ENCODE data around the gene NFIL3.
"Not testable (repeated sequence)": the region's sequence is repeated elsewhere in the genome, so short reads cannot be mapped to it uniquely, and the experiment has no call there.

Gene NFIL3

GRCh38 chr9:91395106-91395552 is 28.5 kb downstream of the NFIL3 start:
- DNase-seq (ENCODE audit: low spot score): peak; percentile 44

- DNase-seq (ENCODE audit: low spot score): no peak
Measured at GRCh38 chr9:91393826-91394225, 29.8 kb downstream of the NFIL3 start.

- no peak for DNase-seq (ENCODE audit: low spot score)
Measured at GRCh38 chr9:91392435-91392834, 31.2 kb downstream of the NFIL3 start.

GRCh38 chr9:91391818-91392217 is 31.8 kb downstream of the NFIL3 start:
- no peak for DNase-seq (ENCODE audit: low spot score)

DNA sequence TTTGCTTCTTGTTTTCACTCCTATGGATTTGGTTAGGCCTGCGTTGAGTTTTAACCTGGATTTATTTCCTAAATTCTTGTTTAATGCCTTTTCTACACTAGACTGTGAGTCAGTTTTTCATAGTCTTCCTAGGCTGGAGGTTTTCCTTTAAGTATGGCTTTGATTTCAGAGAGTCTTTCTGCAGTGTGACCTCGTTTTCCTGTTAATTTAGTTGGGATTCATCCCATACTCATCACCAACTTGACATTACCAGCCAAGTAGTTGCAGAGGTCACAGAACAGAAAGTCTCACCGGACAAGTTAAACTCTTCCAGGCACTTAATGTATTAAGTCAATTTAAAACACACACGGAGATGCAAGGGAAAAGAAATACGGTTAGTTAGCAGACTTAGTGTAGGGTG is 32.2 kb downstream of the NFIL3 start:
- no peak for DNase-seq (ENCODE audit: low spot score)

DNA sequence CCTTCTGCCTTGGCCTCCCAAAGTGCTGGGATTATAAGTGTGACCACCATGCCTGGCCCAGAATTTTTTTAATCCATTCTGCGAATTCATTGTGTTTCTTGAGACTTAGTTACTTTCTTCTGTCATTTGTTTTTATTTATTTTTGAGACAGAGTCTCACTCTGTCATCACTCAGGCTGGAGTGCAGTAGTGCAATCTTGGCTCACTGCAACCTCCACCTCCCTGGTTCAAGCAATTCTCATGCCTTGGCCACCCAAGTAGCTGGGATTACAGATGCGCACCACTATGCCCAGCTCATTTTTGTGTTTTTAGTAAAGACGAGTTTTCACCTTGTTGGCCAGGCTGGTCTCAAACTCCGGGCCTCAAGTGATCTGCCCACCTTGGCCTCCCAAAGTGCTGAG is 33.9 kb downstream of the NFIL3 start:
- not testable (repeated sequence) for DNase-seq (ENCODE audit: low spot score)

DNA sequence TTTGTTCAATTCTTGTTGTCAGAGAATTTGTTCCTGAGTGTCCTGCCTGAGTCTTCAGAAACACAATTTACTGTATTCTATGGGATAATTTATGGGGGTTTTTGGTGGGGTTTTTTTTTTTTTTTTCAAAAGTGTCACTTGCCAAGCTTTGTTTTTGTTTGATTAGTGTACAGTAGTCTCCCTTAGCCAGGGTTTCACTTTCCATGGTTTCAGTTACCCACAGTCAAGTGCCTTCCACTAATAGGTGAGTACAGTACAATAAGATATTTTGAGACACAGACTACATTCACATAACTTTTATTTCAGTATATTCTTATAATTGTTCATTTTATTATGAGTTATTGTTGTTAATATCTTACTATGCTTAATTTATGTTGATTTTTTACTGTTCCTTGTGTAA is 36.9 kb downstream of the NFIL3 start:
- DNase-seq (ENCODE audit: low spot score): no peak

- no peak for DNase-seq (ENCODE audit: low spot score)
Measured at GRCh38 chr9:91384954-91385353, 38.7 kb downstream of the NFIL3 start.

DNA sequence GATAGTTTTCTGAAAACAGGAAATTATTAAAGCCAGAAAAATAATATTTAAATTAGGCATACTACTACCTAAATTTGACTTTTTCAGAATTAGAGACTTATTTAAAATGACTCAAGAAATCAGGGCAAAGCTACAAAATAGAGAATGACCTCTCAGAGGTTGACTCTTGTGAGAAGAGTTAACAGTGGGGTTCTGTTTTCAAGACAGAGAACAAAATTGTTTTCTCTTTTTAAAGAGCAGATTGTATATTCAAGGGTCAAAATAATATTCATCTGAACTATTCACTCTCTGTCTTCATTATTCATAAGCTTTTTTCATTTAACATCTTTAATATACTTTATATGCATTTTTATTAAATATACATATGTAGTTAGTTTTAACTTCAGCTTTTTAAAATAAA is 40.1 kb downstream of the NFIL3 start:
- DNase-seq (ENCODE audit: low spot score): no peak

DNA sequence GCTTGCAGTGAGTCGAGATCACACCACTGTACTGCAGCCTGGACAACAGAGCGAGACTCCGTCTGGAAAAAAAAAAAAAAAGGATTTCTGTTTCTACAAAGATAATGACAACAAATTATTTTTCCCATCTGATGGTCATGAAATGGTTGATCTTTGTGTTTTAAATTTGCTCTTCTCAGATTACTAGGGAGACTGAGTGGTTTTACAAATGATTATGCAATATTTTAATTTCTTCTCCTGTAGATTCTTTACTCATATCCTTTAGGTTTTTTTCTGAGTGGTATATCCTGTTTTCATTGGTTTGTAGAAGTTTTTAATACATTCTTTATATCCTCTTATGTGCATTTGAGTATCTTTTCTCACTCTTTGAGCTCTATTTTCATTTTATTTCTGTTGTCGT is 41.3 kb downstream of the NFIL3 start:
- no peak for DNase-seq (ENCODE audit: low spot score)

DNA sequence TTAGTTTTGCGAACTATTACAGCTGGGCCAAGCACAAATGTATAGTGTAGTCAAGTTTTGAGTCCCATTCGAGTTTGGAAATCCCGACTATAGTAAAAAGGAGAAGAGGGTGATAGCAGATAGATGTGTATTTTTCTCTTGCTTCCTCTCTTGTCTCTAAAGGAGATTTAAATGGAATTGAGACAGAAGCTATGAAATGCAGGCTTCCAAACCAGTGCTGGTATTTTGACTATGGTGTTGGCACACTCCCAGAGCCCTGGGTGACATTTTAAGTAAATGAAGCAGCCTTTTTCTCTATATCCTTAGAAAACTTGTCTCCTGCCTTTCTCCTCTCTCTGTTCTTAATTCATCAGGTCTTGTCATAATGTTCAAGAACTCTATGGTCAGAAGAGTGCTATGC is 44.2 kb downstream of the NFIL3 start:
- no peak for DNase-seq (ENCODE audit: low spot score)

DNA sequence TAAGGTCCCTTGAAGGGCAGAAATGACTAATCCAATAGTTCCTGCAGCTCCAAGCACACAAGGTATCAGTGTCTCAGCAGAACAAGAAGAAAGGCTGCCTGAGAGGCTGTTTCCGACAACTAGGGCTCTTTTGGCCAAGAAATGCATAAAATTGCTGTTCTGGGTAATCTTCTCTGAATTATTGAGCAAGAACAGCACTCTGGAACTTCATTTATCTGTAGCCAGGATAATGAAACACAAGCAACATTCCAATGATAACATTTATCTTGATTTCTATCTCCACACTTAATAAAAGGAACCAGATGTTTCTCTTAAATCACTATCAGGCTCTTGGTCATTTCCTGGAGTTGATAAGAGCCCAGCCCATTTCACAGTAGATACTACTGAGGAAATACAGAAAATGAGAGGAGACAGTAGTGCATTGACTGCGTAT is 44.9 kb downstream of the NFIL3 start:
- no peak for DNase-seq (ENCODE audit: low spot score)

DNA sequence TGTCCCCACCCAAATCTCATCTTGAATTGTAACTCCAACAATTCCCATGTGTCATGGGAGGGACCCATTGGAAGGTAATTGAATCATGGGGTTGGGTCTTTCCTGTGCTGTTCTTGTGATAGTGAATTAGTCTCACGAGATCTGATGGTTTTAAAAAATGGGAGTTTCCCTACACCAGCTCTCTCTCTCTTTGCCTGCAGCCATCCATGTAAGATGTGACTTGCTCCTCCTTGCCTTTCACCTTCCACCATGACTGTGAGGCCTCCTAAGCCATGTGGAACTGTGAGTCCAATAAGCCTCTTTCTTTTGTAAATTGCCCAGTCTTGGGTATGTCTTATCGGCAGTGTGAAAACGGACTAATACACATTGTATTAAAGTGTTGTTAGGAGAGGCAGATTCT is 45.6 kb downstream of the NFIL3 start:
- not testable (repeated sequence) for DNase-seq (ENCODE audit: low spot score)

DNA sequence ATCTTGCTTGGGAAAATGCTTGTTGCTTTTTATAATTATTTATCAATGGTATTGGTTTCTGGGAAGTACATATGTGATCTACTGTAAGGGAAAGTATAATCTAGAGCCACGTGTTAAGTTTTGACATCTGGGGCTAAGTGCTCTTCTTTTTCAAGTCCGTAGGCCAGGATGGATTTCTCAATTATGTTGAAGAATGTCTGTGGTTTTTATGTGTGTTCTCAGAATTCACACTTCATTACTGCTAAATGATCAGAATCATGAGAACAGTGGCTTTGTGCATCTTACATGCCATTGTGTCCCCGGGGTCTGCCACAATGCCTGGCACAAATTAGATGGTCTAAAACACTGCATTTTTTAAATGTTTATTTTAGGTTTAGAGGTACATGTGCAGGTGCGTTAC is 47.4 kb downstream of the NFIL3 start:
- DNase-seq (ENCODE audit: low spot score): no peak

- DNase-seq (ENCODE audit: low spot score): no peak
Measured at GRCh38 chr9:91374939-91375338, 48.7 kb downstream of the NFIL3 start.

DNA sequence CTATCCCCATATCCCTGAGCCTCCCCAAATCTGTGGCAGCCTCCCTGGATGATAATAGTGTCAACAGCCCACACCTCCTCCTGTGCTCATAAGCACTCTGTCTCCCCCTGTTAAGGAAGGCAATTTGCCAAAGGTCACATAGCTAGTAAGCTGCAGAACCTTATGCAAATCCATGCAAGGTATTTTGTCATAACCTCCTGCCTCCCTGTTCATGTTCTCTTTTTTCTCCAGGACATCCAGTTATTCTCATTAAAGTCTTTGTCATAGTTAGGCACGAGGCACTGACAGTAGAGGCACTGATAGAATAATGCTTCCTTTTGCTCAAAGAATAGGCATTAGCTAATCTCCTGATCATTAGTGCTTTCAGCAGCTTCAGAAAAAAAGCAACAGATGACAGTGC is 51.7 kb downstream of the NFIL3 start:
- DNase-seq (ENCODE audit: low spot score): peak; percentile 46

DNA sequence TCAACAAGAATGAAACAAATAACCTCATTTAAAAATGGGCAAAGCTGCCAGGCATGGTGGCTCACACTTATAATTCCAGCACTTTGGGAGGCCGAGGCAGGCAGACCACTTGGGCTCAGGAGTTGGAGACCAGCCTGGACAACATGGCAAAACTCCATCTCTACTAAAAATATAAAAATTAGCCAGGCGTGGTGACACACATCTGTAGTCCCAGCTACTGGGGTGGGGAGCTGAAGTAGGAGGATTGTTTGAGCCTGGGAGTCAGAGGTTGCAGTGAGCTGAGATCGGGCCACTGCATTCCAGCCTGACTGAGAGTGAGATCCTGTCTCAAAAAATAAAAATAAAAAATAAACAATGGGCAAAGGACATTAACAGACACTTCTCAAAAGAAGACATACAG is 53.6 kb downstream of the NFIL3 start:
- not testable (repeated sequence) for DNase-seq (ENCODE audit: low spot score)

DNA sequence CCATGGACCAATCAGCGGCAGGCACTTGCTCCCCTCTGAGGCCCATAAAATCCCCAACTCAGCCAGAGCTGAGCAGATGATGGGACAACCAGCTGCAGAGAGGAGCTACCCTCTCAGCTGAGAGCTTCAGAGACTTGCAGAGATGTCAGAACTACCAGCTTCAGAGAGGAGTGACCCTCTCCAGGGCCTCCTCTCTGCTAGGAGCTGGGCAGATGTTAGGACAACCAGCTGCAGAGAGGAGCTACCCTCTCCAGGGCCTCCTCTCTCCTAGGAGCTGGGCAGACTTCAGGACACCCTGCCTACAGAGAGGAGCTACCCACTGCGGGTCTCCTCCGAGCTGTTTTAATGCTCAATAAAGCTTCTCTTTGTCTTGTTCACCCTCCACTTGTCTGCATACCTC is 58.9 kb downstream of the NFIL3 start:
- no peak for DNase-seq (ENCODE audit: low spot score)

- DNase-seq (ENCODE audit: low spot score): no peak
Measured at GRCh38 chr9:91364005-91364404, 59.6 kb downstream of the NFIL3 start.

GRCh38 chr9:91362051-91362611 is 61.5 kb downstream of the NFIL3 start:
- no peak for DNase-seq (ENCODE audit: low spot score)

DNA sequence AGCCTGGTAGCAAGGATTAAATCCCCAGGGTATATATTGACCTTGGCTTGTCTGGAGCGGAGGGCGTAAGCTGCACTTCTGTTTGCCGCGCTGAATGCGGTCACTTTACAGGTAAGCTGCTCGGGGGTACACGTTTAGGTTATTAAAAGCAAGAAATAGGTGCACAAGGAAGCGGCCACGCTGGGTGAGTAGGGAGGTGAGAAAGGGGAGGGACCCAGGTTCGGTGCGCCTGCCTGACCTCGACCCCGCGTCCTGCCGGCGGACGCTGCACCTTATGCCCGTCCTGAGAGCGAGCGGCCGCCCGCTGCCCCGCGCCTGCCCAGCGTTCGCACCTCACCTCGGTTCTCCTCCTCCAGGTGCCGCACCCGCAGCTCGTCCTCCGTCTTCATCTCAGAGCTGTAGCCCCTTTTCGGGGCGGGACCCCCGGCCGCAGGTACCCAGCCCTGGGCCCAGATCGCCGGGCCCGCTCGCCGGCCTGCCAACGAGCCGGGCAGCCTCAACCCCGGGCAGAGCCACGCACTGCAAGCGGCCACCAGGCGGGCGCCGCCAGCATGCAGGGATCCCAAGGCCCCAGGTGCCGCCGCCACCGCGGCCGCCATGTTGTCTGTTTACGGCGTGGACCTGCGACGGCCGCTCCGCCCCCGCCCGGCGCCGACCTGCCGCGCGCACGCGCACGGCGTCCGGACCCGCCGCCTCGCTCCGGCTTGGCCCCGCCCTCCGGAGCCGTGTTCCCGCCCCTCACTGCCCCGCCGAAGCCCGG is 62.2 kb downstream of the NFIL3 start, which contains the start of gene AUH:
TSS of gene AUH (minus strand) at position 628 of the 760 bp plus-strand sequence. CDS start at position 599, 29 bp downstream.
- DNase-seq (ENCODE audit: low spot score): peak; percentile 76

GRCh38 chr9:91360551-91361290 is 62.9 kb downstream of the NFIL3 start:
- peak; percentile 40 for DNase-seq (ENCODE audit: low spot score)

All from pons (tissue), 1 donor.